Activated naive CD4-positive, alpha-beta T cell treated with anti-CD3 and anti-CD28 coated beads for 36 hours (primary cell): ENCODE data around the gene VDAC1. TPM values are rescaled to one million over a fixed set of nuclear protein-coding genes. Genes with fewer than 3 reads are reported as not detected.
A peak's percentile ranks its signal among the peaks of the same experiment; 100 is the strongest.
"Not testable (repeated sequence)": the region's sequence is repeated elsewhere in the genome, so short reads cannot be mapped to it uniquely, and the experiment has no call there.

ENCODE experiments used
- CTCF ChIA-PET: fragments of 350-600 bp; sonication (Branson Sonifier 250); formaldehyde crosslinking; loops from one replicate; lab custom pipeline; 2021; ENCODE audit warnings: antibody characterized with exemption; lab: Charles Lee
- DNase-seq: peaks from one replicate; pipeline ENCODE4 v3.0.0-alpha.2; 2020
- H3K27ac Mint-ChIP-seq: one replicate; pipeline ENCODE4 v1.8.0; 2021; ENCODE audit warnings: mild to moderate bottlenecking, mixed read lengths
- H3K27me3 Mint-ChIP-seq: one replicate; pipeline ENCODE4 v1.8.0; 2021; ENCODE audit warnings: low read depth, mixed read lengths
- H3K36me3 Mint-ChIP-seq: one replicate; pipeline ENCODE4 v1.8.0; 2021; ENCODE audit warnings: low read depth, mixed read lengths
- H3K4me1 Mint-ChIP-seq: one replicate; pipeline ENCODE4 v1.8.0; 2021; ENCODE audit warnings: low read depth, mixed read lengths
- H3K4me3 Mint-ChIP-seq: one replicate; pipeline ENCODE4 v1.8.0; 2021; ENCODE audit warnings: mild to moderate bottlenecking, moderate library complexity, mixed read lengths
- H3K9me3 Mint-ChIP-seq: one replicate; pipeline ENCODE4 v1.8.0; 2021; ENCODE audit warnings: mixed read lengths
- intact Hi-C: fragments of 100-400 bp; cut with micrococcal nuclease; formaldehyde crosslinking; loops from one replicate; pipeline ENCODE4 v1.15.1; 2023
- total RNA-seq, 2 experiments: library from RNA; stranded (reverse); gene quantifications; one replicate each; pipeline ENCODE4 v1.2.3, GENCODE V29; 2021

The VDAC1 gene
- total RNA-seq, 2 experiments from 2014 or later: 485 to 513 TPM

DNA sequence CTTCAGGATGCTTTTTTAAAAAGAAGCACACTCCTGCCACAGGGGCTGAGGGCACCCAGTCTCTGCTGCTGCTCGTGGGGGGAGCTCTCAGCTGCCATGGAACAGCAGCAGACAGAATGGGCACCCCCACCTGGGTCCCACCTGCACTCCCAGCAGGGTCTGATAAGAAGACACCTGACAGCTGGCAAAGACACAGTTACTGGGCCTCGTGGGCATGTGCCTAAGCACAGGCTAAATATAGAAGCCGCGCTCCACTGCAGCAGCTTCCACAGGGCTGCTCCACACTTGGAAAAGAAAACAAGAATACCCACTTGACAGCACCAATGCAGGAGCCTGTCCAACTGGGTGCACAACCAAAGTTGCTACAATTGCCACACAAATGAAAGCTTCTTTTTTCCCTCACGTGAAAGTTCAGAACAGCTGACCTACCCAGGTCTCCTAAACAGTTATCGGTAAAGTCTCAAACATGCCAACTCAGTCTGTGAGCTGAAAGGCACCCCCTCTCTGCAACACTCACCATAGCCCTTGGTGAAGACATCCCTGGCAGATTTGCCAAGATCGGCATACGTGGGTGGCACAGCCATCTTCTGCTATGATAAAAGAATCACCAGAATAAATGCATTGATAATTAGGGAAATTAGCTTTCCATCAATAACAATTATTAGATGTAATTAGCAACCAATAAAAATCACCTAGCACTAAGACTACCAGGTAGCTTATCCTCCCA, 12.2 kb downstream of the VDAC1 start:
- DNase-seq: no peak
- H3K27me3 Mint-ChIP-seq: no peaks in the 10 kb centered on the region
- peaks cover 28% of the 10 kb centered on the region for H3K36me3 Mint-ChIP-seq
- CTCF ChIA-PET: interaction anchor here (3.4 kb wide), 1 partner anchor 13 kb away, joined by 14 read pairs; no protein-coding TSS in a partner anchor
- H3K9me3 Mint-ChIP-seq: no peaks in the 10 kb centered on the region
- H3K4me1 Mint-ChIP-seq: peaks cover 35% of the 10 kb centered on the region
- H3K27ac Mint-ChIP-seq: no peak overlapping the region
- no peak overlapping the region for H3K4me3 Mint-ChIP-seq
- intact Hi-C loops: loop anchor here (10.0 kb wide), 1 partner anchor 238 kb away; no protein-coding TSS in a partner anchor

GRCh38 chr5:133991171-133991910, 13.4 kb downstream of the VDAC1 start:
- CTCF ChIA-PET: interaction anchor here (3.4 kb wide), 1 partner anchor 12 kb away, joined by 14 read pairs; no protein-coding TSS in a partner anchor
- no peak for DNase-seq
- intact Hi-C loops: loop anchor here (10.0 kb wide), 1 partner anchor 237 kb away; no protein-coding TSS in a partner anchor
- Mint-ChIP-seq H3K4me1 (peaks cover 27% of the 10 kb centered on the region), H3K9me3 (no peaks in the 10 kb centered on the region), H3K4me3 (no peak overlapping the region), H3K27ac (no peak overlapping the region), H3K36me3 (peaks cover 34% of the 10 kb centered on the region), H3K27me3 (no peaks in the 10 kb centered on the region)

- Mint-ChIP-seq H3K27ac (no peak overlapping the region), H3K9me3 (no peaks in the 10 kb centered on the region), H3K4me3 (no peak overlapping the region), H3K4me1 (peaks cover 21% of the 10 kb centered on the region), H3K27me3 (no peaks in the 10 kb centered on the region), H3K36me3 (peaks cover 38% of the 10 kb centered on the region)
- intact Hi-C loops: loop anchor here (10.0 kb wide), 1 partner anchor 236 kb away; no protein-coding TSS in a partner anchor
- no peak for DNase-seq
- CTCF ChIA-PET: interaction anchor here (1.1 kb wide), 1 partner anchor 10 kb away, joined by 5 read pairs; no protein-coding TSS in a partner anchor
Observed at GRCh38 chr5:133990396-133990795, 14.4 kb downstream of the VDAC1 start.

- peaks cover 5% of the 10 kb centered on the region for H3K4me1 Mint-ChIP-seq
- H3K27ac Mint-ChIP-seq: no peak overlapping the region
- H3K27me3 Mint-ChIP-seq: no peaks in the 10 kb centered on the region
- H3K4me3 Mint-ChIP-seq: no peak overlapping the region
- intact Hi-C loops: no loop called here
- CTCF ChIA-PET: interaction anchor here (0.6 kb wide), 1 partner anchor 40 kb away, joined by 4 read pairs; no protein-coding TSS in a partner anchor
- peaks cover 32% of the 10 kb centered on the region for H3K36me3 Mint-ChIP-seq
- H3K9me3 Mint-ChIP-seq: no peaks in the 10 kb centered on the region
- no peak for DNase-seq
Observed at GRCh38 chr5:133985540-133986180, 19.1 kb downstream of the VDAC1 start.

- H3K27me3 Mint-ChIP-seq: no peaks in the 10 kb centered on the region
- no peaks in the 10 kb centered on the region for H3K9me3 Mint-ChIP-seq
- H3K36me3 Mint-ChIP-seq: peaks cover 33% of the 10 kb centered on the region
- intact Hi-C loops: no loop called here
- no peak overlapping the region for H3K4me3 Mint-ChIP-seq
- DNase-seq: no peak
- H3K27ac Mint-ChIP-seq: no peak overlapping the region
- CTCF ChIA-PET: interaction anchor here (1.0 kb wide), 1 partner anchor 13 kb away, joined by 3 read pairs; no protein-coding TSS in a partner anchor
- peaks cover 9% of the 10 kb centered on the region for H3K4me1 Mint-ChIP-seq
Observed at GRCh38 chr5:133983674-133984073, 21.1 kb downstream of the VDAC1 start.

DNA sequence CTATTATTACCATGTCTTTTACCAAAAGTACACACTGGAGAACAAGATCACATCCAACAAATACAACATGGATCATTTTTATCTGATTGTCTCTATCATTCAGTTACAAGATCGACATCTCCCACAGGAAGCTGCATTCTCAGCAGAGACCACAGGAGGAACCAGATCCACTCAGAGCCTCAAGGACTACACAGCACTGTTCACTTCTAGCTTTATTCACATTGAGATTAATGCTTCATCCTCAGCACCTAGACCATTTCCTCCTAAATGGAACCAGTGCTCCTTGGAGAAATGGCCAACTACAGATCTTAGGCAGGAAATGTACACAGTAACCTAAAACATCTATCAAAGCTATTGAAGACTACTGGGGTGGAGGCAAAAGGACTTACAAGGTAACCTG, 23.1 kb downstream of the VDAC1 start:
- no peaks in the 10 kb centered on the region for H3K9me3 Mint-ChIP-seq
- CTCF ChIA-PET: interaction anchor here (0.7 to 1.1 kb wide), 3 partner anchors 12 to 37 kb away, joined by 3 read pairs; no protein-coding TSS in a partner anchor
- intact Hi-C loops: no loop called here
- peaks cover 28% of the 10 kb centered on the region for H3K4me1 Mint-ChIP-seq
- H3K36me3 Mint-ChIP-seq: peaks cover 34% of the 10 kb centered on the region
- DNase-seq: no peak
- no peaks in the 10 kb centered on the region for H3K27me3 Mint-ChIP-seq
- no peak overlapping the region for H3K4me3 Mint-ChIP-seq
- no peak overlapping the region for H3K27ac Mint-ChIP-seq

GRCh38 chr5:133980652-133981051, 24.1 kb downstream of the VDAC1 start:
- H3K27me3 Mint-ChIP-seq: no peaks in the 10 kb centered on the region
- H3K9me3 Mint-ChIP-seq: no peaks in the 10 kb centered on the region
- H3K36me3 Mint-ChIP-seq: peaks cover 37% of the 10 kb centered on the region
- CTCF ChIA-PET: interaction anchor here (0.6 to 2.9 kb wide), 9 partner anchors 10 to 871 kb away, joined by 3 to 14 read pairs (median 5); partner anchors contain the start of gene VDAC1
- no peak overlapping the region for H3K27ac Mint-ChIP-seq
- peaks cover 34% of the 10 kb centered on the region for H3K4me1 Mint-ChIP-seq
- H3K4me3 Mint-ChIP-seq: no peak overlapping the region
- intact Hi-C loops: no loop called here
- no peak for DNase-seq

DNA sequence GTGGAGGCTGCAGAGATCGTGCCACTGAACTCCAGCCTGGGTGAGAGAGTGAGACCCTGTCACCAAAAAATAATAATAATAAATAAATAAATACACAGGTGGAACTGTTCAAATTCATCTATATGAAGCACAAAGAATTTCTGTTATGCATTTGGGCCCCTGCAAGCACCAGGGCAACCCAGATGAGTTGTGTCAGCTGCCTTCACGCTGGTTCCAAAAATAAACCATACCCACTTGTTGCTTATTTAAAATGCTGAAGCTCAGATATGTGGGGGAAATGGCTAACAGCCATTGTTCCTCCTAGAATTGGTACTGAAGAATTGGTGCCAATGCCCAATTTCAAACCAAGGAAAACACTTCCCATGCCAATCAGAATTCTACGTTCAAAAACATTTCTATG, 25.8 kb downstream of the VDAC1 start:
- H3K36me3 Mint-ChIP-seq: peaks cover 36% of the 10 kb centered on the region
- intact Hi-C loops: loop anchor here (2.0 to 5.0 kb wide), 2 partner anchors 72 to 104 kb away; no protein-coding TSS in a partner anchor
- no peak for DNase-seq
- no peaks in the 10 kb centered on the region for H3K27me3 Mint-ChIP-seq
- H3K9me3 Mint-ChIP-seq: no peaks in the 10 kb centered on the region
- CTCF ChIA-PET: interaction anchor here (1.0 to 2.9 kb wide), 7 partner anchors 14 to 84 kb away, joined by 3 to 14 read pairs (median 5); no protein-coding TSS in a partner anchor
- H3K4me3 Mint-ChIP-seq: no peak overlapping the region
- H3K27ac Mint-ChIP-seq: no peak overlapping the region
- peaks cover 36% of the 10 kb centered on the region for H3K4me1 Mint-ChIP-seq

- Mint-ChIP-seq H3K36me3 (peaks cover 34% of the 10 kb centered on the region), H3K27ac (peak overlapping the region; percentile 75), H3K4me1 (peaks cover 35% of the 10 kb centered on the region), H3K9me3 (no peaks in the 10 kb centered on the region), H3K4me3 (no peak overlapping the region), H3K27me3 (no peaks in the 10 kb centered on the region)
- CTCF ChIA-PET: interaction anchor here (1.0 to 2.9 kb wide), 5 partner anchors 8 to 26 kb away, joined by 3 to 14 read pairs (median 4); no protein-coding TSS in a partner anchor
- intact Hi-C loops: loop anchor here (1.0 to 5.0 kb wide), 4 partner anchors 10 to 103 kb away; partner anchors contain the start of gene C5orf15
- DNase-seq: no peak
Observed at GRCh38 chr5:133977858-133978257, 26.9 kb downstream of the VDAC1 start.

GRCh38 chr5:133977161-133977787, 27.5 kb downstream of the VDAC1 start:
- CTCF ChIA-PET: interaction anchor here (0.6 to 1.7 kb wide), 5 partner anchors 7 to 134 kb away, joined by 3 to 5 read pairs (median 4); no protein-coding TSS in a partner anchor
- DNase-seq: peak; percentile 60
- Mint-ChIP-seq H3K36me3 (peaks cover 37% of the 10 kb centered on the region), H3K9me3 (no peaks in the 10 kb centered on the region), H3K4me3 (no peak overlapping the region), H3K27me3 (no peaks in the 10 kb centered on the region), H3K4me1 (peaks cover 32% of the 10 kb centered on the region), H3K27ac (peak overlapping the region; percentile 75)
- intact Hi-C loops: loop anchor here (1.0 to 5.0 kb wide), 3 partner anchors 9 to 70 kb away; partner anchors contain the start of gene C5orf15

DNA sequence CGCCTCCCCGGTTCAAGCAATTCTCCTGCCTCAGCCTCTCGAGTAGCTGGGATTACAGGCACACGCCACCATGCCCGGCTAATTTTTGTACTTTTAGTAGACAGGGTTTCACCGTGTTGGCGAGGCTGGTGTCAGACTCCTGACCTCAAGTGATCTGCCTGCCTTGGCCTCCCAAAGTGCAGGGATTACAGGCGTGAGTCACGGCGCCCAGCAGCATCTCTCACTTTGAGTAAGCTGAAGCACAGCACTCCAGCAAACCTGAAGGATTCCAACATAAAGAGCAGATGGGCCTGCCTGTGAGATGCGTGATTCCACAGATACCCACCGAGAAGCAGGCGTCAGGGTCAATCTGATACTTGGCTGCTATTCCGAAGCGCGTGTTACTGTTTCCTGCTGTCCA, 29.2 kb downstream of the VDAC1 start:
- H3K27me3 Mint-ChIP-seq, CTCF ChIA-PET, H3K9me3 Mint-ChIP-seq, H3K4me3 Mint-ChIP-seq, DNase-seq: not testable (repeated sequence)
- intact Hi-C loops: loop anchor here (5.0 kb wide), 1 partner anchor 68 kb away; no protein-coding TSS in a partner anchor
- Mint-ChIP-seq H3K27ac (peak overlapping the region; percentile 22), H3K4me1 (peaks cover 32% of the 10 kb centered on the region), H3K36me3 (peaks cover 41% of the 10 kb centered on the region)
